ENCODE results near the gene GREB1. TPM values are rescaled to one million over a fixed set of nuclear protein-coding genes. Genes with fewer than 3 reads are reported as not detected.

Gene GREB1
- total RNA-seq, result 1 to 10 TPM; 3.1 to 7.6 TPM

GRCh38 chr2:11533278-11534070 is at the start of gene GREB1:
Gene GREB1, plus strand, starts transcription at chr2:11534045. Its CDS starts 22,570 bp downstream, at chr2:11556615.
- no peaks in the 10 kb centered on the region for H3K36me3 ChIP-seq
- no peak for TF ChIP-seq CTCF (IDR thresholded peaks at IDR 0.05)
- DNase-seq (ENCODE audit: low spot score), result no peak
- H3K27ac ChIP-seq, result no peak within 1 kb of the TSS
- H3K27me3 ChIP-seq, result no peaks in the 10 kb centered on the region
- no peak within 1 kb of the TSS for H3K4me3 ChIP-seq
- H3K9me3 ChIP-seq, result no peaks in the 10 kb centered on the region
- H3K4me1 ChIP-seq, result no peaks in the 10 kb centered on the region

DNA sequence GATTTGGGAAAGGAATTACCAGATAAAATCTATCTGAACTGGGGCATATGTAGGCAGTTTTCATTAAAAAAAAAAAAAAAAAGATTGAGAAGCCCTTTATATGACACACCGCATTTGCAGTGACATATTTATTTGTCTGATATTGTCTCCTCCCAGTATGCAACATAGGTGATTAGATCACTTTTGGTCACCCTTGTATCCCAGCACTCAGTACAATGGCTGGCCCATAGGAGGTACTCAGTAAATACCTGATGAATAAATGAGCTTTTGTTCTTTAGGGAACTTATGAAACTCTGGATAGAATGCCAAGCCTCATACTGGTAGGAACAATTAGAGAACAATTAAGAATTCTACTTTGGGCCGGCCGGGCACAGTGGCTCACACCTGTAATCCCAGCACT is 45.0 kb upstream of the GREB1 start:
- no peak overlapping the region for H3K27ac ChIP-seq
- H3K4me1 ChIP-seq, result no peaks in the 10 kb centered on the region
- H3K36me3 ChIP-seq, result no peaks in the 10 kb centered on the region
- no peak for DNase-seq (ENCODE audit: low spot score)
- H3K27me3 ChIP-seq, result no peaks in the 10 kb centered on the region
- H3K9me3 ChIP-seq, result no peaks in the 10 kb centered on the region
- TF ChIP-seq CTCF (IDR thresholded peaks at IDR 0.05), result no peak
- H3K4me3 ChIP-seq, result no peak overlapping the region

DNA sequence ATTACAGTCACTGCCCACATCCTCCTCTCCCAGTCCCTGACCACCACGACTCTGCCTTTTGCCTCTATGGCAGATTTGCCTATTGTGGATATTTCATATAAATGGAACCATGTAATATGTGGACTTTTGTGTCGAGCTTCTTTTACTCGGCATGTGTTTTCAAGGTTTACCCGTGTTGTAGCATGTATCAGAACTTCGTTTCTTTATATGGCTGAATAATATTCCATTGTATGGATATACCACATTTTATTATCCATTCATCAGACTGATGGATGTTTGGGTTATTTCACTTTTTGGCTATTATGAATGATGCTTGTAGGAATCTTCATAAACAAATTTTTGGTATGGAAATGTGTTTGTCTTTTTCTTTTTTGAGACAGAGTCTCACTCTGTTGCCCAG is 43.7 kb upstream of the GREB1 start:
- Histone ChIP-seq H3K27ac (no peak overlapping the region), H3K27me3 (no peaks in the 10 kb centered on the region)

GRCh38 chr2:11491348-11491933 is 42.4 kb upstream of the GREB1 start:
- Histone ChIP-seq H3K4me1 (no peaks in the 10 kb centered on the region), H3K36me3 (no peaks in the 10 kb centered on the region), H3K4me3 (no peak overlapping the region), H3K9me3 (no peaks in the 10 kb centered on the region), H3K27me3 (no peaks in the 10 kb centered on the region), H3K27ac (no peak overlapping the region)
- no peak for DNase-seq (ENCODE audit: low spot score)
- no peak for TF ChIP-seq CTCF (IDR thresholded peaks at IDR 0.05)

More for the DNA sequence above, 43.7 kb upstream of the GREB1 start:
- H3K9me3 ChIP-seq, result no peaks in the 10 kb centered on the region
- no peaks in the 10 kb centered on the region for H3K4me1 ChIP-seq
- no peak for DNase-seq (ENCODE audit: low spot score)
- H3K36me3 ChIP-seq, result no peaks in the 10 kb centered on the region
- no peak for TF ChIP-seq CTCF (IDR thresholded peaks at IDR 0.05)
- H3K4me3 ChIP-seq, result no peak overlapping the region

DNA sequence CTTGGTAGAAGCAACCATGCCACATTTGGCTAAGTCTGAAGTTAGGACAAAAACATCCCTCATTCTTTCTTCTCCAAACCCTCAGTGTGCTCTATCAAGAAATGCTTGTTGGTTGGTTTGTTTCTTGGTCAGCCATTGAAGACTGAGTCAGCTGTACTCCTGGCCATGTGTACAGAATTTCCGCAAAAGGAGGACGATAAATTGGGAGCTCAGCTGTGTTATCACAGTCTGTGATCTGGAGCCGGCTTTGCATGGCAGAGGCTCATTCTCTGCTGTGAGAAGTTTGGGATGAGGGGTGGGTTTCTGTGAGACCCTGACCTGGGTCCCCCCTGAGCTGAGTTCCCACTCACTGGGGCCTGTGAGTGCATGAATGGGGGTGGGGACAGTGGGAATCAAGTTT is 41.6 kb upstream of the GREB1 start:
- Histone ChIP-seq H3K36me3 (no peaks in the 10 kb centered on the region), H3K9me3 (no peaks in the 10 kb centered on the region), H3K4me3 (no peak overlapping the region), H3K4me1 (no peaks in the 10 kb centered on the region), H3K27ac (no peak overlapping the region), H3K27me3 (no peaks in the 10 kb centered on the region)
- TF ChIP-seq CTCF (IDR thresholded peaks at IDR 0.05), result no peak
- DNase-seq (ENCODE audit: low spot score), result no peak
